C4-2B (cell line): ENCODE results near the gene LTBP2.

Source experiments
- CTCF ChIP-seq: fragments of 450-650 bp; conservative IDR thresholded peaks from 2 replicates; pipeline ENCODE4 v1.5.1; 2017; ENCODE audit warnings: mild to moderate bottlenecking
- ZFX ChIP-seq: fragments of 450-650 bp; IDR thresholded peaks from 2 replicates; pipeline ENCODE4 v1.6.1; 2017

- TF ChIP-seq CTCF (no peak), ZFX (no peak)
Measured at GRCh38 chr14:74571901-74572725, 39.9 kb downstream of the LTBP2 start.
